ENCODE data around the gene DOCK1. TPM values are rescaled to one million over a fixed set of nuclear protein-coding genes. Genes with fewer than 3 reads are reported as not detected.

DOCK1 gene
- total and polyA plus RNA-seq, 5 donors = 7.8 to 23.1 (median 20.8) TPM

DNA sequence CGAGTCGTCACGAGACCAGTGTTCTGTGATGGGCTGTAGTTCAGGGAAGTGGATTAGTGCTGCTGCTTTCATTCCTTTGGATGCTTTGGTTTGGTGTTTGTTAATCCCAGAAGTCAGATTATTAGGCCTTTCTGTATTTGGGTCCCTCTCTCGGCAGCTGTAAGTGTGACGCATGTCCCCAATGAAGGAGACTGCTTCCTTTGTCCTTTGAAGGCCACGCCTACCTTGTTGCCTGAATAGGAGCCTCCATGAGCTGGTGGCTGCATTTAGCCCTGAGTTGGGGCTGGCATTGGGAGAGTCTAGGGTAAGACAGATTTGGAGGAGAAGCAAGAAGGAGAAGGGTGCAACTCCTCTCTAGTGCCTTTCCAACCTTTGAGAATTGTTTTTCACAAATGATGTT is 34.5 kb downstream of the DOCK1 start:
- H3K27ac ChIP-seq (ENCODE audit: low read length) = no peak overlapping the region
- intact Hi-C loops (cut with DNase I) = no loop called here

DNA sequence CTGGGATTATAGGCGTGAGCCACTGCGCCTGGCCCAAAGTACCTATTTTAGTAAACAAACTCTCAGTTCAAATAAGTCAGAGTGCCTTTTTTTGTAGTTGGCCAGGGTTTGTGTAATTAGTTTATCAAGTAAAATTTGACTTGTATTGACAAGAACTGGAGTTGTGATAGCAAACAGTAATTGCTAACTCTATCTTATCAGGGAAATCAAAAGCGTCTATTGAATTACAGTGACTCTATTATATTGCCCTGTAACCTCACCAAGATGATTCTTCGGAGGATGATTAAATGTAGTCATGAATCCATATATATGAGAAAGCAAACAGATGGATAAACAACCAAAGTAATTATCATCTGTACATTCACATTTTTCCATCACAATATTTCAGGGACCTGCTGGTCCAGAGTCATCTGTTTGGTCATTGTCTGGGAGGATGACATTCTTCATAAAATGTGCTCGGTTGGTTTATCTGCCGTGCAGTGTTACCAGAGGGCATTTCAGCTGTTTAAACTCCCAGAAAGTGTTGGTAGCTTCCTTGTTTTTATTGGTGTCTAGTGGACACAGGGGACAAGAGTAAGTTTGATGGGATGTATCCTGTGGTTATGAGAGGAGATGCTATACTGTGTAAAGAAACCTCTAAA is 35.6 kb downstream of the DOCK1 start:
- no peaks in the 10 kb centered on the region for H3K4me1 ChIP-seq (ENCODE audit: control insufficient read depth, insufficient read depth, low read length)
- H3K27ac ChIP-seq (ENCODE audit: low read length) = no peak overlapping the region
- no peaks in the 10 kb centered on the region for H3K27me3 ChIP-seq (ENCODE audit: control insufficient read depth, insufficient read depth)
- DNase-seq (no peak), ATAC-seq (no peak)
- intact Hi-C loops (cut with DNase I) = no loop called here
- 94% methylated on average over 6 of the region's 6 CpGs for WGBS
- no peak overlapping the region for H3K4me3 ChIP-seq (ENCODE audit: low read length)
- no peaks in the 10 kb centered on the region for H3K9me3 ChIP-seq (ENCODE audit: control insufficient read depth, low read length)

More for the DNA sequence above, 34.5 kb downstream of the DOCK1 start:
- no peak for DNase-seq
- ATAC-seq = no peak
- Histone ChIP-seq H3K27me3 (ENCODE audit: control insufficient read depth, insufficient read depth) (no peaks in the 10 kb centered on the region), H3K4me3 (ENCODE audit: low read length) (no peak overlapping the region), H3K4me1 (ENCODE audit: control insufficient read depth, insufficient read depth, low read length) (peaks cover 4% of the 10 kb centered on the region), H3K9me3 (ENCODE audit: control insufficient read depth, low read length) (no peaks in the 10 kb centered on the region)
- WGBS = 88% methylated on average over 6 of the region's 6 CpGs

DNA sequence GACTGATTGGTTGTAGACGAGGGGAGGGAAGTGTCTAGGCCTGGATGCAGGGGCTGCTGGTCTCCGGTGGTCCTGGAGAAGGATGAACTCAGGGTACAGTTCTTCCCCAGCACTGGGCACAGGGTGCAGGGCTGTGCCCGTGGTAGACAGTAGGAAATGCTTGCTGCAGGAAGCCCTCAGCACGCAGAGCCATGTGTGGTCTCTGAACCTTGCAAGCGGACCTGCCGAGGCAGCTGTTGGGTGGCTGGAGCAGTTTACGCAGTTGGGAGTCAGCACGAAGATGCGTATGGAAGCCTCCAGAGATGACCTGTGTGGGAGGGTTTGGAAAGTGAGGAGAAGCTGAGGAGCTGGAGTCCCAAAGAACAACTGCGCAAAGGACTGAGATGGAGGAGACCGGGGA is 39.0 kb downstream of the DOCK1 start:
- intact Hi-C loops (cut with DNase I) = no loop called here
- no peaks in the 10 kb centered on the region for H3K27me3 ChIP-seq (ENCODE audit: control insufficient read depth, insufficient read depth)
- 93% methylated on average over 11 of the region's 11 CpGs for WGBS
- no peak for ATAC-seq
- H3K27ac ChIP-seq (ENCODE audit: low read length) = no peak overlapping the region
- no peak overlapping the region for H3K4me3 ChIP-seq (ENCODE audit: low read length)
- H3K4me1 ChIP-seq (ENCODE audit: control insufficient read depth, insufficient read depth, low read length) = no peaks in the 10 kb centered on the region
- H3K9me3 ChIP-seq (ENCODE audit: control insufficient read depth, low read length) = no peaks in the 10 kb centered on the region
- no peak for DNase-seq

DNA sequence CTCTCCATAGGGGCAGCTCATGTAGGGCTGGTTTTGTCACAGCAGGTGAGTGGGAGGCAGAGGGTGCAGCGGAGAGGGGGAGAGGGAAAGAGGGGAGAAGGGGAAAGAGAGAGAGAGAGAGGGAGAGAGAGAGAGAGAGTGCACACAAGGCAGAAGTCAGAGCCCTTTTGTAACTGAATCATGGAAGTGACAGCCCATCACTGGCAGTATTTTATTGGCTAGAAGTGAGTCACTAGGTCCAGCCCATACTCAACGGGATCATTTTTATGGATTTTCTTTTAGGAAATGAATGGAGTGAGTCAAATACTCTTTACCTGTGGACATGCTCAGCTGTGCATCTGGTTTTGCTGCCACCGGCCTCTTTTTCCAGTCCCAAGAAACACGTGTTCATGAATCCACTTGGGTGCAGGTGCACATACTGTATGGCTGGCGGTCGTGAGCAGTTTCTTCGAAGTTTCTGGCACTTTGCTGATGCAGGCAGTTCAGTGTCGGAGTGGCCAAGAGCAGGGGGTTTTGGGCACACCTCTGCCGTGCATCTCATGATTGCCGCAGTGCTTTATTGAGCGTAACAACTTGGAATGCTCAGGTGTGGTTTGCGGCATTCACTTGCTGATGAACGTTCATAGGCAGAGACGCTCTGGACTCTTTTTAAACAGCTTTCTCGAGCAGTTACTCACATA is 40.3 kb downstream of the DOCK1 start:
- no peak for DNase-seq
- H3K27ac ChIP-seq (ENCODE audit: low read length) = no peak overlapping the region
- no peaks in the 10 kb centered on the region for H3K27me3 ChIP-seq (ENCODE audit: control insufficient read depth, insufficient read depth)
- no peaks in the 10 kb centered on the region for H3K4me1 ChIP-seq (ENCODE audit: control insufficient read depth, insufficient read depth, low read length)
- ATAC-seq = no peak
- WGBS = 91% methylated on average over 15 of the region's 15 CpGs
- intact Hi-C loops (cut with DNase I) = no loop called here
- H3K4me3 ChIP-seq (ENCODE audit: low read length) = no peak overlapping the region
- no peaks in the 10 kb centered on the region for H3K9me3 ChIP-seq (ENCODE audit: control insufficient read depth, low read length)

DNA sequence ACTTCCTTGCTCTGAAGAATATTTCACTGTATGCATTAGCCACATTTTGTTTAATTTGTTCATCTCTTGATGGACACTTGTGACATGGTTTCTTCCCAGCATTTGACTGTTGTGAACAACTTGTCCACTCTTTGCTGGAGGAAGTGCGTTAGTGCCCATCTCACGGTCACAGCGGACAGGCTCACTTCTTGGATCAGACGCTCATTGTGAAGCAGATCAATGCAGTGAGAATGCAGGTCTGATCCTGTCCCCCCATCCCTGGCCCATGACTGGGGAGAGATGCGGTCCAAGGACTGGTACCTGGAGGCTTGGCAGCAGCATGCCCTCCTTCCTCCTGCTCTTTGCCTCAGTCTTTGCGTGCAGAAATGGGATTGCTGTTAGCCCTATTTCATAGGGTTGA is 41.5 kb downstream of the DOCK1 start:
- intact Hi-C loops (cut with DNase I) = no loop called here
- Histone ChIP-seq H3K27me3 (ENCODE audit: control insufficient read depth, insufficient read depth) (no peaks in the 10 kb centered on the region), H3K27ac (ENCODE audit: low read length) (no peak overlapping the region), H3K9me3 (ENCODE audit: control insufficient read depth, low read length) (no peaks in the 10 kb centered on the region), H3K4me1 (ENCODE audit: control insufficient read depth, insufficient read depth, low read length) (no peaks in the 10 kb centered on the region), H3K4me3 (ENCODE audit: low read length) (no peak overlapping the region)
- 96% methylated on average over 6 of the region's 6 CpGs for WGBS
- ATAC-seq (no peak), DNase-seq (no peak)

DNA sequence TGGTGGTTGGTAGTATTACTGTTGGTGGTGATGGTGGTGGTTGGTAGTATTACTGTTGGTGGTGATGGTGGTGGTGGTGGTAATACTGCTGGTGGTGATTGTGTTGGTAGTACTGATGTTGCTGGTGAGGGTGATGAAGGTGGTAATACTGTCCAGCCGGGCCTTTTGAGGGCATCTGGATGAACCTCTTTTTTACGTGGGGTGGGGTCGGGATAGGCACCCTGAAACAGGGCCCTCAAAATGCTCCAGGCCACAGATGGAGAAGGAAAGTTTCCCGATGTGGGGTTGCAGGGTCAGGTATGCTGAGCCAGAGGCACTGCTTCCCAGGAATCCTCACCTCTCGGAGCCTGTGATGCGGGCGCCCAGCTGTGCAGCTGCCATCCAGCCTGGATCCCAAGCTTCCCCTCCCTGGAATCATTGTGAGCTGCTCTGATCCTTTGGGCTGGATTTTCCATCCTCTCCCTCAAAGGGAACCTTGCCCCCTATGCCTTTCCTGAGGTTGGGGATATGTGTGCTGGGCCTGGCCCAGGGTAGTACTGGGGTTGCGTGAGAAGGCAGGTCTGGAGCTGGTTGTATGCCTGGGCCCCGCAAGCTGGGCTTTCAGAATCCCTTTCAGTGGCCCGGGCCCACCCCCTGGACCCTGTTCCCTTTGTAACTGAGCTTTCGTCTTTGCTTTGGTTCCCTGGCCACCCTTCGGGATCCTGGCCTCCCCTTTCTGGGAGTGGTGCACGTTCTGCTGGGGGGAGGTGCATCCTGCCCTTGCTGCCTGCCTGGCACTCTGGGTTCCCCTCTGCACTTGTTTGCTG is 43.3 kb downstream of the DOCK1 start:
- Histone ChIP-seq H3K27ac (ENCODE audit: low read length) (no peak overlapping the region), H3K4me1 (ENCODE audit: control insufficient read depth, insufficient read depth, low read length) (no peaks in the 10 kb centered on the region), H3K4me3 (ENCODE audit: low read length) (no peak overlapping the region), H3K9me3 (ENCODE audit: control insufficient read depth, low read length) (no peaks in the 10 kb centered on the region), H3K27me3 (ENCODE audit: control insufficient read depth, insufficient read depth) (no peaks in the 10 kb centered on the region)
- 92% methylated on average over 13 of the region's 13 CpGs for WGBS
- no peak for DNase-seq
- intact Hi-C loops (cut with DNase I) = no loop called here
- peak in 1 of 2 donors; percentile 31 for ATAC-seq

DNA sequence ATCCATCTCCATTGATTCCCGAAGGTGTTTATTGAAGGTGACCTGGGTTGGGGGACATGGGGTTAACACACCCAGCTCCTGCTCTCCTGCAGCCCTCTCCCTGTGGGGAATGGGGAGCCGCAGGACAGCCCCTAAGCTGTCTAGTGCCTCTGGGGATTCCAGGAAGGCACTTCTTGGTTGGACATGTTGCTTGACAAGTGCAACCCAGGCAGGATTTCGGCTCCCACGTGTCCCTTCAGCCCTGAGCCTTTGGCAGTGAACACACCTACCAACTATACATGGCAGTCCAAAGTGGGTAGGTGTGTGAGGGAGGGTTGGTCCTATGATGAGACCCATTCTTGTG is 43.9 kb downstream of the DOCK1 start:
- DNase-seq (no peak), ATAC-seq (no peak)
- intact Hi-C loops (cut with DNase I) = no loop called here
- Histone ChIP-seq H3K4me1 (ENCODE audit: control insufficient read depth, insufficient read depth, low read length) (no peaks in the 10 kb centered on the region), H3K9me3 (ENCODE audit: control insufficient read depth, low read length) (no peaks in the 10 kb centered on the region), H3K27ac (ENCODE audit: low read length) (no peak overlapping the region), H3K4me3 (ENCODE audit: low read length) (no peak overlapping the region), H3K27me3 (ENCODE audit: control insufficient read depth, insufficient read depth) (no peaks in the 10 kb centered on the region)
- WGBS = 86% methylated on average over 4 of the region's 4 CpGs

DNA sequence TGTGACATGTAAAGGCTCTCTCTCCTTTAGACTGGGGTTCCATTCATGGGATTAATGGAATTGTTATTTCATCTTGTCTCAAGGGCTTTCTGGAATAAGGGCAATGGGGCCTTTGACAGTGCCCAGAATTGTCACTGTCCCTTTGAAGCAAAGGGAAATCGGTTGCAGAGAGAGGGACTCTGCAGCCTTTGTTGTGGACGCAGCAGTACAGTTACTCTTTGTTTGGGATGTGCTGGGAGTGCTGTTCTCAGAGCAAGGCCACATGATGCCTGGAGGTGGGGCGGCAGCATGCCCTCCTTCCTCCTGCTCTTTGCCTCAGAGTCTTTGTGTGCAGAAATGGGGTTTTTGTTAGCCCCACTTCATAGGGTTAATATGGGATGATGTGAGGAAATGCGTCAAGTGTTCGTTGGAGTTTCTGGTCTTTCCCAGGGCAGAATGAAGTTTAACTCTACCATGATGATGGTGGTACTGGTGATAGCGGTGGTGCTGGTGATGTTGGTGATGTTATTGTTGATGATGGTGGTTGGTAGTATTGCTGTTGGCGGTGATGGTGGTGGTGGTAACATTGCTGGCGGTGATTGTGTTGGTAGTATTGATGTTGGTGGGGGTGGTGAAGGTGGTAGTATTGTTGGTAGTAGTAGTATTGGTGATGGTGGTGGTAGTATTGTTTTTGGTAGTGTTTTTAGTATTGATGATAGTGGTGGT is 45.3 kb downstream of the DOCK1 start:
- 94% methylated on average over 8 of the region's 8 CpGs for WGBS
- no peaks in the 10 kb centered on the region for H3K9me3 ChIP-seq (ENCODE audit: control insufficient read depth, low read length)
- intact Hi-C loops (cut with DNase I) = no loop called here
- ATAC-seq (no peak), DNase-seq (no peak)
- H3K27me3 ChIP-seq (ENCODE audit: control insufficient read depth, insufficient read depth) = no peaks in the 10 kb centered on the region
- H3K4me3 ChIP-seq (ENCODE audit: low read length) = no peak overlapping the region
- H3K27ac ChIP-seq (ENCODE audit: low read length) = no peak overlapping the region
- no peaks in the 10 kb centered on the region for H3K4me1 ChIP-seq (ENCODE audit: control insufficient read depth, insufficient read depth, low read length)

DNA sequence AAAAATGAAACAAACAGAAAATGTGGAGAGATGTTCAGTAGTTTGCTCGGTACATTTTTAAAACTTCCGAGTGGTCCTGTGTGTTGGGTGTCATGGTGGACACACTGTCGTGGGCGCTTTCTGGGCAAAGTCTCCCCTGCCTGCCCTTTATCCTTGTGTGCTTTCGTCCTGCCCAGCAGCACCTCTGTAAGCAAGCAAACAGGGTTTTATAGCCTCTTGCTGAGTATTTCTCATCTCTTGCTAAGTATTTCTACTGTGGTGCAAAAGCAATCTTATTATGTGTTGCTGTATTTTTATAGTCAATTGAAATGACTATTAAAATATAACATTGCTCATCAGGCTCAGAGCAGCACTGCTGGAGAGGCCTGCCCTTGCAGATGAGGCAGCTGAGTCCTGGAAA is 48.7 kb downstream of the DOCK1 start:
- H3K4me3 ChIP-seq (ENCODE audit: low read length) = no peak overlapping the region
- ATAC-seq (no peak), DNase-seq (no peak)
- no peaks in the 10 kb centered on the region for H3K27me3 ChIP-seq (ENCODE audit: control insufficient read depth, insufficient read depth)
- intact Hi-C loops (cut with DNase I) = no loop called here
- no peak overlapping the region for H3K27ac ChIP-seq (ENCODE audit: low read length)
- no peaks in the 10 kb centered on the region for H3K9me3 ChIP-seq (ENCODE audit: control insufficient read depth, low read length)
- WGBS = 93% methylated on average over 5 of the region's 5 CpGs
- no peaks in the 10 kb centered on the region for H3K4me1 ChIP-seq (ENCODE audit: control insufficient read depth, insufficient read depth, low read length)

DNA sequence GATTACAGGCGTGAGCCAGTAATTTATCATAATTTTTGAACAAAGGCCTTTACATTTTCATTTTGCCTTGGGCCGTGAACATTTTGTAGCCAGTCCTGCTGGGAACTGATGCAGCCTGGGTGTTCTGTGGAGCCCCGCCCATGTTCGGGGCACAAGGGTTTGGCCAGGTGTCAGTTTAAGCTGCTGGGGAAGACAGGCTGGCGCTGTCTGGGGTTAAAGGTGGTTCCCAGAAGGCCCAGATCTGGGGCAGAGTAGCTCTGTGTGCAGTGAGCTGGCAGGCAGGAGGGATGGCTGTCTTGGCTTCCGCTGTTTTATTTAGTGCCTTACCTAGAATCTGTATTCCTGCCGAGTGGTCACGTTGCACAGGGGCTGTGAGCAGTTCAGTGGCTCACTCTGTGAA is 50.2 kb downstream of the DOCK1 start:
- ATAC-seq (no peak), DNase-seq (no peak)
- intact Hi-C loops (cut with DNase I) = no loop called here
- H3K9me3 ChIP-seq (ENCODE audit: control insufficient read depth, low read length) = no peaks in the 10 kb centered on the region
- no peak overlapping the region for H3K27ac ChIP-seq (ENCODE audit: low read length)
- WGBS = 86% methylated on average over 8 of the region's 8 CpGs
- H3K4me3 ChIP-seq (ENCODE audit: low read length) = no peak overlapping the region
- no peaks in the 10 kb centered on the region for H3K4me1 ChIP-seq (ENCODE audit: control insufficient read depth, insufficient read depth, low read length)
- no peaks in the 10 kb centered on the region for H3K27me3 ChIP-seq (ENCODE audit: control insufficient read depth, insufficient read depth)

Data from right cardiac atrium (tissue), 5 donors.